GM18909 (cell line): ENCODE measurements around the gene DOP1A.

Experiments
- ATAC-seq: cut with Tn5 transposase; IDR thresholded peaks from one replicate; pipeline ENCODE4 v1.9.1; 2021; ENCODE audit warnings: mild to moderate bottlenecking; ENCODE audit not compliant: unreplicated experiment, poor library complexity

DOP1A gene, protein sequence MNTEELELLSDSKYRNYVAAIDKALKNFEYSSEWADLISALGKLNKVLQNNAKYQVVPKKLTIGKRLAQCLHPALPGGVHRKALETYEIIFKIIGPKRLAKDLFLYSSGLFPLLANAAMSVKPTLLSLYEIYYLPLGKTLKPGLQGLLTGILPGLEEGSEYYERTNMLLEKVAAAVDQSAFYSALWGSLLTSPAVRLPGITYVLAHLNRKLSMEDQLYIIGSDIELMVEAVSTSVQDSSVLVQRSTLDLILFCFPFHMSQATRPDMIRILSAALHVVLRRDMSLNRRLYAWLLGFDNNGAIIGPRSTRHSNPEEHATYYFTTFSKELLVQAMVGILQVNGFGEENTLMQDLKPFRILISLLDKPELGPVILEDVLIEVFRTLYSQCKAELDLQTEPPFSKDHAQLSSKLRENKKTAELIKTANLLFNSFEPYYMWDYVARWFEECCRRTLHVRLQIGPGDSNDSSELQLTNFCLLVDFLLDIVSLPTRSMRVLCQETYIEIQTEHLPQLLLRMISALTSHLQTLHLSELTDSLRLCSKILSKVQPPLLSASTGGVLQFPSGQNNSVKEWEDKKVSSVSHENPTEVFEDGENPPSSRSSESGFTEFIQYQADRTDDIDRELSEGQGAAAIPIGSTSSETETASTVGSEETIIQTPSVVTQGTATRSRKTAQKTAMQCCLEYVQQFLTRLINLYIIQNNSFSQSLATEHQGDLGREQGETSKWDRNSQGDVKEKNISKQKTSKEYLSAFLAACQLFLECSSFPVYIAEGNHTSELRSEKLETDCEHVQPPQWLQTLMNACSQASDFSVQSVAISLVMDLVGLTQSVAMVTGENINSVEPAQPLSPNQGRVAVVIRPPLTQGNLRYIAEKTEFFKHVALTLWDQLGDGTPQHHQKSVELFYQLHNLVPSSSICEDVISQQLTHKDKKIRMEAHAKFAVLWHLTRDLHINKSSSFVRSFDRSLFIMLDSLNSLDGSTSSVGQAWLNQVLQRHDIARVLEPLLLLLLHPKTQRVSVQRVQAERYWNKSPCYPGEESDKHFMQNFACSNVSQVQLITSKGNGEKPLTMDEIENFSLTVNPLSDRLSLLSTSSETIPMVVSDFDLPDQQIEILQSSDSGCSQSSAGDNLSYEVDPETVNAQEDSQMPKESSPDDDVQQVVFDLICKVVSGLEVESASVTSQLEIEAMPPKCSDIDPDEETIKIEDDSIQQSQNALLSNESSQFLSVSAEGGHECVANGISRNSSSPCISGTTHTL (N-terminal part only)

DNA sequence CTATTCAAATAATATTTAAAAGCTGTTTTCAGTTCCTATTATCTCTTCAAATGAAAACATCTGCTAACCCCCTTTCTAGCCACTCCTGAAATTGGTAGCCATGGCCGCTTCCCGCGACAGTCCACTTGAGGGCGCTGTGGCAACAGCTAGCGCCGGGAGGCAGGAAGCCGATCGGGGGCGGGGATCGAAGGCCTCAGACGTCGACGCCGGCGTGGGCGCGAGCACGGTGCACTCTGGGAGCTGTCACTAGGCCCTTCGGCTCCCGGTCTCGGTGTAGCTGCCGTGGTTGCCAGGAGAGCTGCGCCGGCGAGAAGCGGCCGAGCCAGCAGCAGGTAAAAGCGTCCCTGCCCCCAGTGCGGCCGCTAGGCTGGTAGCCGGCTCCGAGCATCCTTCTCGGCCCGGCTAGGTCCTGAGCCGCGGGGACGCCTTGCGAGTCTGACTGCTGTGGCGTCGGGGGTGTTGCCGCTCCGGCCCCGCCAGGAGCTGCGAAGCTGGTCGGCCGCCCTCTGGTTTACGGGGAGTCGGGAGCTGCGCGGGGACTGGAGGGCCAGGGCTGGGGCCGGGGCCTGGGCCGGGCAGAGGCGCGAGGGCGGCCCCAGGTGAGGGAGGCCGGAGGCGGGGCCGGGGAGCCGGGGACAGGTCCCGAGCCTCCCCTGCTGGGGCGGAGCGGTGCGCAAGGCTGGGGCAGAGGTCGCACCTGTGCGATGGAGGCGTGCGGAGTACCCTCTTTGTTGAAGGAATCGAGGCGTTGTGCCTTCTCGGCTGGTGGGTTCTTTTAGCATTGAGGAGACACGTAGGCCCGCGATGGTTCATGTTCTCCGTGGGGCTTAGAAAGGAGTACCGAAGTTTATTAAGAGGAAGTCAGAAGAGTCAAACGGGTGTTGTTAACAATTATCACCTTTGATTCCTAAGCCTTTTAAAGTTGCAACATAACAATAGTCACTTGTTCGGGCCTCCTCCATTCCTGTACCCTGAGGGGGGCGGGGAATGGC lies at the start of gene DOP1A:
Gene DOP1A (plus strand): TSS at position 224 of the 992 bp plus-strand sequence. CDS start 29,307 bp downstream, outside the sequence.
- ATAC-seq = peak; percentile 87

DNA sequence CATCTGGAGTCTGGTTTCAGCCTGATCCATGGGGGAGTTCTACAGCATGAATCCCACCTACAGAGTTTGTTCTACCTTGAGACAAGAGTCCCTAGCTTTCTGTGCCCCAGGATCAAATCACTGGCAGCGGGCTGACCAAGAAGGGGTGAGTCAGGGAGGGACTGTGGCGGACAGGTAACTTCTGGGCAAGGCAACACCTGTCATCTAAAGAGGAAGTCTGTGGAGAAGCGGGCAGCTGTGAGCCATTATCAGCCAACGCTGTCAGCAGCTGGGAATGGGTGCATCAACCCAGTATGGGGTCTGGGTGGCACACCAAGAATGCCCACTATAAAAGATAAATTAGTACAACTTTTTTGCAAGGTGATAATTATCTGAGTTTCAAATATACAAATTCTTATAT lies 47.7 kb upstream of the DOP1A start:
- no peak for ATAC-seq

DNA sequence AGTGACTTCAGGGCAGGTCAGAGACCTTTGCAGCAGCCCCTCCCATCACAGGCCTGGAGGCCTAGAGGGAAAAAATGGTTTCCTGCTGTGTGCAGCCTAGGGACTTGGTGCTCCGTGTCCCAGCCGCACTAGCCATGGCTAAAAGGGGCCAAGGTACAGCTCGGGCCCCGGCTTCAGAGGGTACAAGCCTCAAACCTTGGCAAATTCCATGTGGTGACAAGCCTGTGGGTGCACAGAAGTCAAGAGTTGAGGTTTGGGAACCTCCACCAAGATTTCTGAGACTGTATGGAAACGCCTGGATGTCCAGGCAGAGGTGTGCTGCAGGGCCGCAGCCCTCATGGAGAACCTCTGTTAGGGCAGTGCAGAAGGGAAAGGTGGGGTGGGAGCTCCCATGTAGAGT lies 35.8 kb upstream of the DOP1A start:
- ATAC-seq = no peak

DNA sequence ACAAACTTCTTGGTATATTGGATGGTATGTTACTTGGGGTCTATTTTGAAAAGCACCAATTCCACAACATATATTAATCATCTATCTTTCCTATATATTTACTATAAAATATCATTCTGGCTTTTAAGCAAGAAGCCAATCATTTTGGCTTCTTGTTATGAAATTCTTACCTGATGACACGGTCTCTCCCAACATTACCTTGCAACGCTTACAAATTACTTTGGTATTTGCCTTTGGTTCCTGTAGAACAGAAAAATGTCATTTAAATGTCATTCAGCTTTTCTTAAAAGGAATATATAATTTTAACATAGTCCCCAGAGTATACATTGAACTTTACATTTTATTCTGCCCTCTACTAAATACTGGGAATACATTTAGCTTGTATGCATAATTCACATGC lies 29.2 kb upstream of the DOP1A start:
- ATAC-seq = no peak

DNA sequence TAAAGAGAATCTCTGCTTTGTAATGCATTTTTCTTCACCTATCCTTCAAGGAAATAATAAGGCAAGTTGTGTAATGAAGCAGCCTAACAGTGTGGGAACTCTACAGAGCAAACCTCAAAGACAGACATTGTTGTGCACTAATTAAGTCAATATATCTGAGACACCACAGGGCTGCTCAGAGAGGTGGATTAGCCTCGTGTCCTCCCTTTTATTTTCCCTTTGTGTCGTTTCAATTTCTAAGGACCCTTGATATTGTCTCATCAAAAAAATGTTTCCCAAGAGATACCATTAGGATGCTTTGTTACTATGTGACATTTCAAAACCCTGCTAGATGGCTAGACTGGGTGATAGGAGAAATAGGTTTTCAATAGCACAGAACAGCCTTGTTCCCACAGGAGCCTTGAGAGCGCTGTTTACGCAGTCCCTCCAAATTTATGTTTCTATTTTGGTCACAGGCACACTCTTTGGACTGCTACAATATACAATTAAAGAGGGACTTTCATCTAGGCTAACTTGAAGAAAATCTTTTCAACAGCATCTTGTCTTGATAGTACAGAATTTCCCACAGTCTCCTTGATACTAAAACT lies 24.9 kb upstream of the DOP1A start:
- no peak for ATAC-seq

DNA sequence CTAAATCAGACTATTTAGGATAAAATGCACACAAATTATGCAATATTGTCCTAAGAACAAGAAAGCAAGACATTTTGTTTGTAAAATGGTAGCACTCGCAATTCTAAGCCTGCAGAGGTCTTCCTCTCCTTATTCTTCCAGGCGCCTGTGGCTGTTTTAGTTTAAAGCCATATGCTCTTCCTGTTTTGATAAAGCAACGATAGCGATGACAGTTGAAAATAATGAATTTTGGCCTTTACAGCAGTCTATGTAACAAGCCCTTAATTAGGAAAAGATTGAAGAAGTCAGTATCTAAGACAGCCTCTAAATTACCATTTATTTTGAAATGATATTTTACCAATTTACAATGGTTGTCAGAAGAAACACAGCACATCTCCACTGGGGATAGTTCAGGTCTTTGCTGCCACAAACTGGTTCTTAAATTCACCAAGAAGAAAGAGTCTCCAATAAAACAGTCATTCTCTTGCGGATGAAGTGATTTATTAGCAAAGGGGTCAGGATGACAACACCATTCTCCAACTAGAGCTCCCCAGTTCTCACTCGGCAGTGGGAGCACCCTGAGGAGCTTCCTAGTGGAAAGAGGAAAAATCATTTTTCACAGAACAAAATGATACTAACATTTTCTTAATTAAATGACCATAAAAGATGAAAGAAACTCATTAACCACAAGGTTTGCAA lies 23.2 kb upstream of the DOP1A start:
- no peak for ATAC-seq

DNA sequence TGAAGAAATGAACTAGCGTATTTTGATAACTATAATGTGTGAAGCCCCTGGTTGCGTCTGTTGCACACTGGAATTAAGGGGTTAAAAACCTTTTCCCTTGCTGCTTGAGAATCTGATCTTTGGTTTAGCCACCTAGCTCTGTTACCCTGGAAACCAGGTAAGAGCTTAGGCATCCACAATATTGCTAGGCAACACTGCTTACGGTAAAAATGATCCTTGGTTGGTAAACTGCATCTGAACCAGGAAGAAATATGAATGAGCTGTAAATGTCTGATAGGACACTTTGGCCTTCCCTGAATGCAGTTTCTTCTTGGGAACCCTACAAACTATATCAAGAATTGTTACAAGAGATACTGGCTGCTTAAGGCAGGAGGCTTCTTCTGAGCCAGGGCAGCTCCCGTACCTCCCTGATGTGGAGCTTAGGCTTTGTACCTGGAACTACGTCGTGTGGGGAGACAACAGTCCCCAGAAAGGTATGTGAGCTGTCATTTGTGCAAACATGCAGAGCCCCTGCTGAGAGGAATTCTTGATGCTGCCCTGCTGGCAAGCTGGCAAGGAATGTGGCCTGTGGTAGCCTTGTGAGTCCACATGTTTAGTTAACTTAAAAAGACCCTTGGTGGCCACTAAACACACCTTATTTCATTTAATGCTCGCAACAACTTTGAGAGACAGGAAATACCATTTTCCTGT lies 20.3 kb upstream of the DOP1A start:
- no peak for ATAC-seq

DNA sequence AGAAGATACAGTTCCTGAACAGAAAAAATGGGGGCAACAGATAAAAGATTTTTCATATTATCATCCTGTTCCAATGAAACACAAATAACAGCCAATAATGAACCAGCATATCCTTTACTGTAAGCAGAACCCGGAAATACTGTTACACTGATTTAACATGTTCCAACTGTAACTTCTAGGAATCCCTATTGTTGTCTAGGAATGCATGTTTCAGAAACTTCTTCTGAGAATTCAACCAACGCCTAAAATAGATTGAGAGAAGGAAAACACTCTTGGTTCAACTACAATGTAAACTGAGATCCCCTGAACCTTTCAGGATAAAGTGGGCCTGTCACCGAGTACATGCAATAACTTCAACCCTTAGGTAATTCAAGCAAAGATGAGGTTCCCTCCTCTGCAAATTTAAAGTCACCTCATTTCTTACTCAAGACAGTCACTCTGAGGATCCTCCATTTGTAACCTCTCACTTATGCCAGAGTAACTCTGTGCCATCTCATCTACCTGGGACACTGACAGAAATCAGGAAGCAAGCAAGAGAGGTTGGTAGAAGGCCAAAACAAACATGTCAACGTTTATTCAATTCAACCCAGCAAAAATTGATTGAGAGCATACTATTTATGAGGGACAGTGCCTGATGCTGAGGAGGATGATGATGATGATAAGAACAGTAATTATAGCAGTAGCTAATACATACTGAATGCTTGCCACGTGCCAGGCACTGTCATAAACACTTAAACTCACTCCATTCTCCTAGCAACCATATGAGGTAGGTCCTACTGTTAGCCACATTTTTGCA lies 15.9 kb upstream of the DOP1A start:
- no peak for ATAC-seq

DNA sequence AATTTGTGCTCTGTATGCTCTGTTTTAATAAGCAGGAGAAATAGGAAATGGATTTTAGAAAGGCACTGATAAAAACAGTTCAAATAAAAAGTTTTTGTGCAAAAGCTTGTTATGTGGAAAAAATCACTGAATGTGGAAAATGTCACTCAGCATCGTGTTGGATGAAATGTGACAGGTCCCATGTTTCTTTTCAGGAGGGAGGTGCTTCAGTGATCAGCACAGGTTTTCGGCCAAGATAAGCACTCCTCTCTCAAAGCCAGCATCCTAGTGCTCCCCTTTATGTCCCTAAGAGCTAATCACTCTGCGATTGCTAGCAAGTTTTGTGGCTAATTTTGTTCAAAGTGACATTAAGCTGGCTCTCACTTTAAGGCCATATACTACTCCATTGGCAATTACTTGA lies 13.8 kb upstream of the DOP1A start:
- ATAC-seq = no peak

DNA sequence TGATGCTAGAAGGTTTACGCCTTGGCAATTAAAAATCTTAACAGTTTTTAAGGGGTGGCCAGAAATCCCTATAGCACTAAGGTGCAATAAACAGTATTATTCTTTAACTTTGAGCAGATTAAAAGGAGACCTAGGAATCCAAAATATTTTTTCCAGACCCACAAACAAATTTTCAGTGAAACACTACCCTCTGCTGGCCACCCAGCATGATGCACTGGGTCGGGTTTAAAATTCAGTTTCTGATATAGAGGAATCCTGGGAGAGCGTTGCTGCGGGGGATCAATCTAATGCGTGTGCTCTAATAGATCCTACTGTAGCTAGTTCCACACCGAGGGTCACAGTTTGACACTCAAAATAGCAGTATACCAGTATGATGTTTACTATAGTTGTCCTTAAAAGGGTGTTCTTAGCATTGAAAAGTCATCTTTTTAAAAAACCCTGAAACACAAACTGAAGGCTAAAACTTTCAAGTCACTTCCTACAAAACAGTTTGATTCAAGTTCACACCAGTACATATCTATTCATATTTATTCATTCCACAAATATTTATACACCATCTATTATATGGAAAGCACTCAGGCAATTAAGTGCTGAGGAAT lies 12.0 kb upstream of the DOP1A start:
- peak; percentile 53 for ATAC-seq

DNA sequence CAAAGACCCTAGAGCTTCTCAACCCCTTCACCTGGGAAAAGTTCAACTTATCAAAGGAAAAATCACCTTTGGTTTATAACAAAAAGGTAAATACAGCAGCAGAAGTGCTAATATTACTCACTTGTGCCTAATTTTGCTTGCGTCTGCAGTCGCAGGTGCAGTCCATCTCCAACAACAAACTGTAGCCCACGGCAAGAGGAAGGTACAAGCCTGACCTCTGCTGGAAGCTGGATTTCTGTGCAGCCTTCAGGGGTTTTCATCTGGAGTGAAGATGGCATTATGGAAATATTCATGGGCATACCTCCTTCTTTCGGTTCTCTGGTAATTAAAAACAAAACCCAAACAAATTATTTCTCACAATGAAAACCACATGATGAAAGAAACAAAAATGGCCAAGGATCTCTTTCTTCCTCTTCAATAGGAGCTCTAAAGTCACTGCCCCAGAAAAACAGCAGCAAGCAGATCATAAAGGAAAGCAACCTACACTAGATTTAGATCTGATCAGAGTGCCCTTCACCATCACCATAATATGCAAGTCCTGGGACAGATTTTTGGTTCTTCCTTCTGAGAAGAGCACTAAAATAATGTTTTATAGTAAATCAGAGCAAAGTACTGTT lies 9.7 kb upstream of the DOP1A start:
- ATAC-seq = peak; percentile 78

DNA sequence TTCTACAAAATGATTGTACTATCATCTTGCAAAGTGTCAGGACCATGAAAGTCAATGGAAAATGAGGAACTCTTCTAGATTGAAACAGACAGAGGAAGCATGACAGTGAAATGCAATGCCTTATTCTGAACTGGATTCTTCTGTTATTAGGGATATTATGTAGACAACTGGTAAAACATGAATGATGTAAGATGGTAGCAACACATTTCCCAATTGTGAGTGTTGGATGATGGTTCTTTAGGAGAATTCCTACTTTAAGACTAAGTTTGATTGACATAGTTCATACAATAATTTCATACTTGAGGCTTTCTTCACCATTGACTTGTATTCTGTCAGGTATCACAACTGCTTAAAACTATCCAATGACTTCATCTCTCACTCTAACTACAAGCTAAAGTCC lies 6.3 kb upstream of the DOP1A start:
- no peak for ATAC-seq

DNA sequence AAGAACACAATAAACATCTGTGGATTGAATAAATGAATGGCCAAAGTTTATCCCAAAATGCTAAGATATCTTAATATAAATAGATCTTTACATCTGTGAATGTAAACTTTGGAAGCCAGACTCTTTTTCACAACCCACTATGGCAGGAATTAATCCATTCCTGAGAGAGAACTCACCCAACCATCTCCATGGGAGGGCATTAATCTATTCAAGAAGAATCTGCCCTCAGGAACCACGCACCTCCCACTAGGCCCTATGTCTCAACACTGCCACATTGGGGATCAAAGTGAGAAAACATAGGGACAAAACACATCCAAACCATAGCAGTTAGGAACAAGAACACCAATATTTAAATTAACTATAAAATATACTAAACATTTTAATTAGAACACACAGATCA lies 5.2 kb upstream of the DOP1A start:
- no peak for ATAC-seq

DNA sequence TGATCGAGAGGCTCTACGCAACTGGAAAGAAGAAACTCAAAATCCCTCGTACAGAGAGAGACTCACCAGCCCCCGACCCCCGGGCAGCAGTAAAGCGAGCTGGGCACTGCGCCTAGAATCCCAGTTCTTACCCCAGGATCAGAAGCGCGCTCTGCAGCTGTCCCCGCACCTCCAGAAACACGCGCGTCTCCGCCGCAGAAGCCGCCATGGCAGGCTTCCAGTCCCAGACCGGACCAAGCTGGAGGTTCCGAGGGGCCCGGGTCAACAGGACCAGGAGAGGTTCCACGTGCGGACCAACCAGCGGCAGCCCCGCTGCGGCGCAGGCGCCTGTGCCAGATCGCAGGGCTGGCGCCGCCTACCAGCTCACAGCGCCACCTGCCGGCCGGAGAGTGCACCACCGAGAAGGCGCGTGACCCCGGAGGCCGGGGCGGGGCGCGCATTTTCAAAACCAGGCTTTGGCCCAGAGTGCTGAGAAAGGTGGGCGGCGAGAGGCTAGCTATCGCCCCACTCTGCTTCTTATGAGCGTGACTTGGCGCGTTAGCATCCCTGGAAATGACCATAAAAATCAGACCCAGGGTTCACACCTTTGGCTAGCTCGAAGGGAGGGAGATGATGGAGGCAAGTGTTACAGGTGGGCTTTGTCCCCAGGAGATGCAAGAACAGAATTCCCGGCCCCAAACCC lies 1.8 kb upstream of the DOP1A start, which contains the start of gene UBE3D:
Gene UBE3D (minus strand): TSS at position 331 of the 682 bp plus-strand sequence. CDS start 123 bp downstream, at position 208.
- peak; percentile 71 for ATAC-seq

DNA sequence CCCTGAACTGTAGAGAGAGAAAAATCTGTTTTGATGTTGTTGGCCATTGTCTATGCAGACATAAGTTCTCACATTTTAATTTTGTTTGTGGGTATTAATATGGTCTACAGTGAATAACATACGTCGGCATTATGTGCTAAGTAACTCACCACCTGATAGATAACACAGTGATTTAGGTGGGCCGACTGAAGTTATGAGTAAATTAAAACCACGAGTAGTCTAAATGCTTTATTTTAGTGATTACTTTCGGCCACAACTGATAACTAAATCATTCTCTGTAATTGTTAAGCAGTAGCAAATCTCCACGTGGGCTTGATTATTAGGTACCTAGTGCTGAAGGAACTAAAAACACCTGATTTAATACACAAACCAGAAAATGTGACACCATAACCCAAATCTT lies 1.1 kb downstream of the DOP1A start:
- ATAC-seq = no peak

DNA sequence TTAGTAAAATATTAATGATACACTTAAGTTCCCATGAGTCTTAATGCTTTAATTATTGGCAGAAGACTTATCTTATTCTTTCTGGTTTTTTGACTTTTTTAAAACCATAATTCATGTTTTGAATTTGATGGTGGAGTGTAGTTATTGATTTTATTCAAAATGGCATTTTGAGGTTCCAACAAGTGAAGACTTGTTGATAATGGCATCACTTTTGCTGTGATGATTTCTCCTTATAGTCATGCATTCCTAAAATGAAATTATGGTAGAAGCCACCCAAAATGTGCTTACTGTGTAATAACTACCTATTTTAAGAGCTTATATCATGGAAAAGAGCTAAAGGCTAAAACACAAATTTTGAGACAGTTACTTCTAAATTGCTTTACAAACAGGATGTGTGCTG lies 2.2 kb downstream of the DOP1A start:
- ATAC-seq = no peak
